Upper lobe of left lung (tissue), 6 donors: ENCODE measurements around the gene C16orf92. TPM values are rescaled to one million over a fixed set of nuclear protein-coding genes. Genes with fewer than 3 reads are reported as not detected.

ENCODE experiments used
- ATAC-seq, 2 donors: fragments of 200-7000 bp; cut with Tn5 transposase; one replicate each; pipeline ENCODE4 v1.9.1; 2022; ENCODE audit warnings: mild to moderate bottlenecking in 2 of 2, moderate library complexity in 2 of 2; ENCODE audit not compliant: low FRiP score in 2 of 2
- DNase-seq, 2 donors: peaks; one replicate each; pipeline ENCODE4 v3.0.0-alpha.2; 2019 to 2020
- H3K27ac ChIP-seq, 4 donors: fragments of 200-600 bp; sonication (generic); one replicate each; pipeline ENCODE4 v1.5.1; 2016 to 2019
- H3K27me3 ChIP-seq, 4 donors: fragments of 200-600 bp; sonication (generic); one replicate each; pipeline ENCODE4 v1.5.1; 2017 to 2019
- H3K36me3 ChIP-seq, 4 donors: fragments of 200-600 bp; sonication (generic); one replicate each; pipeline ENCODE4 v1.5.1; 2016 to 2019
- H3K4me1 ChIP-seq, 4 donors: fragments of 200-600 bp; sonication (generic); one replicate each; pipeline ENCODE4 v1.5.1; 2018 to 2019
- H3K4me3 ChIP-seq, 4 donors: fragments of 200-600 bp; sonication (generic); one replicate each; pipeline ENCODE4 v1.5.1; 2017 to 2019; ENCODE audit warnings: mild to moderate bottlenecking in 2 of 4, moderate library complexity in 1 of 4
- H3K9me3 ChIP-seq, 4 donors: fragments of 200-600 bp; sonication (generic); one replicate each; pipeline ENCODE4 v1.5.1; 2018 to 2019
- EP300 ChIP-seq, 4 donors: sonication (generic); formaldehyde crosslinking; IDR thresholded peaks; one replicate each; pipeline ENCODE4 v1.5.1; 2017; ENCODE audit warnings: antibody characterized with exemption in 4 of 4, control low read depth in 2 of 4
- POLR2A ChIP-seq, 4 donors: fragments of 450-650 bp; IDR thresholded peaks; one replicate each; pipeline ENCODE4 v1.5.1; 2016 to 2017; ENCODE audit warnings: antibody characterized with exemption in 4 of 4, mild to moderate bottlenecking in 2 of 4
- POLR2AphosphoS5 ChIP-seq, 2 donors: sonication (generic); formaldehyde crosslinking; IDR thresholded peaks; one replicate each; pipeline ENCODE4 v1.5.1; 2017; ENCODE audit warnings: antibody characterized with exemption in 2 of 2
- WGBS, 2 donors: methylation state at CpG; one replicate each; pipeline ENCODE4 v1.1.5; 2017 to 2018; 5-methylcytosine and 5-hydroxymethylcytosine counted together
- total RNA-seq, 6 donors: library from RNA; depleted of rRNA in 4 of 6; stranded (reverse); fragments of >200 nt in 4 of 6; gene quantifications; one replicate each; pipeline versions ENCODE4 v1.1.0 to v1.2.1, GENCODE V29; 2016 to 2021
- TF ChIP-seq, protein P1 (sequence below), 6 experiments: fragments of 450-650 bp in 4 of 6; fragments of 200-600 bp in 2 of 6; sonication (generic) in 2 of 6; IDR thresholded peaks; one replicate each; pipeline ENCODE4 v1.5.1; 2016 to 2019; ENCODE audit warnings: antibody characterized with exemption in 6 of 6
- donor health status: DM: no; HTN: no; CAD: no; lungs with moderate emphysema.
- donor health status: DM: no; HTN: yes; CAD: no; lungs with severe emphysema.

C16orf92 gene
- total RNA-seq, 6 donors from 2014 or later, result not detected

DNA sequence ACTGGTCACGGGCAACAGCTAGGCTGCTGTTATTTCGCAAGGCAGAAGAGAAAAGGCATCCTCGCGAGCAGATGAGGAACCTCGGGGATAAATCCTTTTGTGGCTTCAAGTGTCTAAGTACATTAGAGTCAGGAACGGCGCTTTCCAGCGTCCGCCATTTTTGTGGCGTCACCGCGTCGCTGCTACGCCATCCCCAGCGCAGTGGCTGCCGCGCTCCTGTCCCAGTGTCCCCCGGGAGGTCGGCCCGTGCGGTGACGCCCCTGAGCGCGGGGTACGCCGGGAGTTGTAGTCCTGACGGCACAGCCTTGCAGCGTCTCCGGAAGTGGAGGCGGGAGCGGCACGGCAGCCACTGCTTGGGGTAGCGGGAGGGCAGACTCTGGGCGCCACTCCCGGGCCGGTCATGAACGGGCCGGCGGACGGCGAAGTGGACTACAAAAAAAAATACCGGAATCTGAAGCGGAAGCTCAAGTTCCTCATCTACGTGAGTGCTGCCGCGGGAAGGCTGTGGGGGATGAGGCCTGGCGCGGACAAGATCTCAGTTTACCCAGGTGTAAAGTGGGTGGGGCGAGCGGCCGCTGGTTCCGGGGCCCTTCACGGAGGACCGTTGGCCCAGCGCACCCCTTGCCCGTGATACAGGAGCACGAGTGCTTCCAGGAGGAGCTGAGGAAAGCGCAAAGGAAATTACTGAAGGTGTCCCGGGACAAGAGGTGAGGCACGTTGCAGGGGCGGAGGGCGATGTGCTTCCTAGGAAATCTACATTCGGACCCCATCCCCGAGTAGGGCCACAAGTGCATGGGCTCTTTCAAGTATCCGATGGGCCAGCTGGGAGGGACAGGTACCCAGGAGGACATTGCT lies 26.9 kb upstream of the C16orf92 start, which contains the start of gene INO80E:
TSS of gene INO80E (plus strand) at position 331 of the 855 bp plus-strand sequence. CDS start at position 401, 70 bp downstream.
- ATAC-seq (peak; percentile 98), DNase-seq (peak; percentile 99 to 100)
- H3K4me1 ChIP-seq, result peaks cover 21 to 43% (median 36%) of the 10 kb centered on the region in 4 donors
- H3K27ac ChIP-seq, result peak within 1 kb of the TSS; percentile 88 to 92 (median 90)
- TF ChIP-seq, protein P1, sequence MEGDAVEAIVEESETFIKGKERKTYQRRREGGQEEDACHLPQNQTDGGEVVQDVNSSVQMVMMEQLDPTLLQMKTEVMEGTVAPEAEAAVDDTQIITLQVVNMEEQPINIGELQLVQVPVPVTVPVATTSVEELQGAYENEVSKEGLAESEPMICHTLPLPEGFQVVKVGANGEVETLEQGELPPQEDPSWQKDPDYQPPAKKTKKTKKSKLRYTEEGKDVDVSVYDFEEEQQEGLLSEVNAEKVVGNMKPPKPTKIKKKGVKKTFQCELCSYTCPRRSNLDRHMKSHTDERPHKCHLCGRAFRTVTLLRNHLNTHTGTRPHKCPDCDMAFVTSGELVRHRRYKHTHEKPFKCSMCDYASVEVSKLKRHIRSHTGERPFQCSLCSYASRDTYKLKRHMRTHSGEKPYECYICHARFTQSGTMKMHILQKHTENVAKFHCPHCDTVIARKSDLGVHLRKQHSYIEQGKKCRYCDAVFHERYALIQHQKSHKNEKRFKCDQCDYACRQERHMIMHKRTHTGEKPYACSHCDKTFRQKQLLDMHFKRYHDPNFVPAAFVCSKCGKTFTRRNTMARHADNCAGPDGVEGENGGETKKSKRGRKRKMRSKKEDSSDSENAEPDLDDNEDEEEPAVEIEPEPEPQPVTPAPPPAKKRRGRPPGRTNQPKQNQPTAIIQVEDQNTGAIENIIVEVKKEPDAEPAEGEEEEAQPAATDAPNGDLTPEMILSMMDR (IDR thresholded peaks at IDR 0.05), result peak in 2 of 6 experiments; percentile 21 to 38
- TF ChIP-seq EP300 (IDR thresholded peaks at IDR 0.05) (peak in 1 of 4 donors; percentile 34), POLR2A (IDR thresholded peaks at IDR 0.05) (peak in 2 of 4 donors; percentile 27 to 64), POLR2AphosphoS5 (IDR thresholded peaks at IDR 0.05) (peak; percentile 86 to 94)
- H3K4me3 ChIP-seq, result peak within 1 kb of the TSS; percentile 74 to 96 (median 83)
- H3K27me3 ChIP-seq, result no peaks in the 10 kb centered on the region
- H3K9me3 ChIP-seq, result no peaks in the 10 kb centered on the region
- H3K36me3 ChIP-seq, result peaks cover 1 to 55% (median 31%) of the 10 kb centered on the region in 4 donors
- WGBS, 2 donors, result 0 to 1% methylated on average over 54 to 65 of the region's 65 CpGs

GRCh38 chr16:29996766-29997250 lies 26.2 kb upstream of the C16orf92 start:
- Histone ChIP-seq H3K9me3 (no peaks in the 10 kb centered on the region), H3K36me3 (peaks cover 0 to 55% (median 27%) of the 10 kb centered on the region in 4 donors), H3K4me1 (peaks cover 21 to 36% (median 29%) of the 10 kb centered on the region in 4 donors), H3K27ac (peak overlapping the region; percentile 88 to 92 (median 90)), H3K4me3 (peak overlapping the region; percentile 56 to 92 (median 74)), H3K27me3 (no peaks in the 10 kb centered on the region)
- DNase-seq (no peak), ATAC-seq (no peak)
- WGBS, 2 donors, result 20 to 25% methylated on average over 9 of the region's 9 CpGs
- TF ChIP-seq POLR2A (IDR thresholded peaks at IDR 0.05) (no peak), POLR2AphosphoS5 (IDR thresholded peaks at IDR 0.05) (no peak), EP300 (IDR thresholded peaks at IDR 0.05) (no peak)
- TF ChIP-seq, protein P1 (IDR thresholded peaks at IDR 0.05), result no peak

DNA sequence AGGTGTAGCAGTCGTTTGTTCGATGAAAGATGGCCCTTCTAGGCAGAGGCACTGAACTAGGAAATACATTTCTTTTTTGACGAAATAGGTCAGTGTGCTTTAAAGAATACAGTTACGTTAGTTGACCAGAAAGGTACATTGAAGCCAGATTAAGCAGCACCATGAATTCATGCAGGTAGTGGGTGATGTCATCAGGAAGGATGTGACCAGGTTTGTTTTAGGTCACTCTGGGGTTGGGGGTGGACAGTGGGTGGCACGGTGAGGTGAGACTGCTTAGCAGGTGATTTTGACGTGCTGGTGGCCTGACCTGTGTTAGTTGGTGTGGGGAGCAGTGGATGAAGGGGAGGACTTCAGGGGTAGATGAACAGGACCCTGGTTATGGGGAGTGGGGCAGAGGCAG lies 23.4 kb upstream of the C16orf92 start:
- H3K9me3 ChIP-seq, result no peaks in the 10 kb centered on the region
- 89 to 91% methylated on average over 6 of the region's 6 CpGs for WGBS, 2 donors
- peaks cover 0 to 46% (median 14%) of the 10 kb centered on the region in 4 donors for H3K36me3 ChIP-seq
- H3K4me3 ChIP-seq, result no peak overlapping the region
- peaks cover 11 to 22% (median 14%) of the 10 kb centered on the region in 4 donors for H3K4me1 ChIP-seq
- DNase-seq (no peak), ATAC-seq (no peak)
- H3K27me3 ChIP-seq, result no peaks in the 10 kb centered on the region
- H3K27ac ChIP-seq, result no peak overlapping the region
- TF ChIP-seq POLR2A (IDR thresholded peaks at IDR 0.05) (no peak), POLR2AphosphoS5 (IDR thresholded peaks at IDR 0.05) (no peak), EP300 (IDR thresholded peaks at IDR 0.05) (no peak)
- TF ChIP-seq, protein P1 (IDR thresholded peaks at IDR 0.05), result no peak

GRCh38 chr16:30000735-30001631 lies 22.0 kb upstream of the C16orf92 start:
- DNase-seq (peak in 1 of 2 donors; percentile 69), ATAC-seq (no peak)
- 89 to 92% methylated on average over 24 to 33 of the region's 33 CpGs for WGBS, 2 donors
- Histone ChIP-seq H3K27ac (no peak overlapping the region), H3K27me3 (no peaks in the 10 kb centered on the region), H3K4me1 (peaks cover 8 to 29% (median 18%) of the 10 kb centered on the region in 4 donors), H3K9me3 (no peaks in the 10 kb centered on the region), H3K4me3 (no peak overlapping the region), H3K36me3 (peaks cover 0 to 46% (median 14%) of the 10 kb centered on the region in 4 donors)
- TF ChIP-seq EP300 (IDR thresholded peaks at IDR 0.05) (no peak), POLR2AphosphoS5 (IDR thresholded peaks at IDR 0.05) (no peak), POLR2A (IDR thresholded peaks at IDR 0.05) (no peak)
- TF ChIP-seq, protein P1 (IDR thresholded peaks at IDR 0.05), result no peak
